Type B pancreatic cell (in vitro differentiated cells): ENCODE results near the gene NYAP1. TPM values are rescaled to one million over a fixed set of nuclear protein-coding genes. Genes with fewer than 3 reads are reported as not detected.

ENCODE experiments used
- DNase-seq: peaks from one replicate; pipeline ENCODE4 v3.0.0; 2021; ENCODE audit warnings: mixed read lengths; ENCODE audit not compliant: unreplicated experiment; ENCODE audit errors: extremely low spot score
- H3K27ac Mint-ChIP-seq: 2 replicates; pipeline ENCODE4 v1.8.0; 2021; ENCODE audit warnings: mild to moderate bottlenecking, mixed read lengths
- H3K27me3 Mint-ChIP-seq: 2 replicates; pipeline ENCODE4 v1.8.0; 2021; ENCODE audit warnings: mixed read lengths
- H3K36me3 Mint-ChIP-seq: 2 replicates; pipeline ENCODE4 v1.8.0; 2021; ENCODE audit warnings: mixed read lengths
- H3K4me1 Mint-ChIP-seq: one replicate; pipeline ENCODE4 v1.8.0; 2021; ENCODE audit warnings: mixed read lengths; ENCODE audit not compliant: unreplicated experiment
- H3K4me3 Mint-ChIP-seq: 2 replicates; pipeline ENCODE4 v1.8.0; 2021; ENCODE audit warnings: mild to moderate bottlenecking, mixed read lengths
- H3K9me3 Mint-ChIP-seq: 2 replicates; pipeline ENCODE4 v1.8.0; 2021; ENCODE audit warnings: mixed read lengths
- total RNA-seq: library from RNA; stranded (reverse); gene quantifications from 2 replicates; pipeline ENCODE4 v1.2.1, GENCODE V29; 2021; ENCODE audit warnings: low replicate concordance
- TF ChIP-seq, protein P1 (sequence below): fragments of 200-600 bp; sonication (generic); conservative IDR thresholded peaks from 2 replicates; pipeline ENCODE4 v1.5.0; 2021; ENCODE audit warnings: antibody characterized with exemption, mild to moderate bottlenecking

NYAP1 gene
- total RNA-seq, 1 donor from 2014 or later: 6.3 TPM

DNA sequence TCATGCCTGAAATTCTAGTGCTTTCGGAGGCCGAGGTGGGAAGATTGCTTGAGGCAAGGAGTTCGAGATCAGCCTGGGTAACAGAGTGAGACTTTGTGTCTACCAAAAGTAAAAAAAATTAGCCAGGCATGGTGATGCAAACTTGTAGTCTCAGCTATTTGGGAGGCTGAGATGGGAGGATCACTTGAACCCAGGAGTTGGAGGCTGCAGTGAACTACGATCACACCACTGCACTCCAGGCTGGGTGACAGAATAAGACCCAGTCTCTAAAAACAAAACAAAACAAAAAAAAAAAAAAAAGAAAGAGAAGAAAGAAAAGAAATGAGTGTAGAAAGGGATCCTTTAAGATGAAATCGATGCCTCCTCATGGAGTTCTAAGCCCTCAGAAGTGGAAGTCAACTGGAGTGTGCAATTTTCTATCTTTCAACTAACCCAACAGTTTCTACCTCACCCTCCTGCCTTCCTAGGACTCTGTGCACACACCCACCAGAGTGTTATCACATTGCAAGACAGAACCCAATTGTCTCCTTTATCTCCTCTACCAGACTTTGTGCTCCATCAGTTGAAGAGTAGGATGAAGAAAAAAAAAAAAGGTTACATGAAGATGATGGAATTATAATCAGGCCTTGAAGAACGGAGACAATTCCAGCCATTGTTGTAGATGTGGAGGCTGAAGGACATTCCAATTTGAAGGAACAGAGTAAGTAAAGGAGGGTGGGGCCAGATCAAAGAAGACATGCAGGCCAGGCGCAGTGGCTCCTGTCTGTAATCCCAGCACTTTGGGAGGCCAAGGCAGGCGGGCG is 26.9 kb downstream of the NYAP1 start:
- H3K9me3 Mint-ChIP-seq: no peaks in the 10 kb centered on the region
- TF ChIP-seq, protein P1, sequence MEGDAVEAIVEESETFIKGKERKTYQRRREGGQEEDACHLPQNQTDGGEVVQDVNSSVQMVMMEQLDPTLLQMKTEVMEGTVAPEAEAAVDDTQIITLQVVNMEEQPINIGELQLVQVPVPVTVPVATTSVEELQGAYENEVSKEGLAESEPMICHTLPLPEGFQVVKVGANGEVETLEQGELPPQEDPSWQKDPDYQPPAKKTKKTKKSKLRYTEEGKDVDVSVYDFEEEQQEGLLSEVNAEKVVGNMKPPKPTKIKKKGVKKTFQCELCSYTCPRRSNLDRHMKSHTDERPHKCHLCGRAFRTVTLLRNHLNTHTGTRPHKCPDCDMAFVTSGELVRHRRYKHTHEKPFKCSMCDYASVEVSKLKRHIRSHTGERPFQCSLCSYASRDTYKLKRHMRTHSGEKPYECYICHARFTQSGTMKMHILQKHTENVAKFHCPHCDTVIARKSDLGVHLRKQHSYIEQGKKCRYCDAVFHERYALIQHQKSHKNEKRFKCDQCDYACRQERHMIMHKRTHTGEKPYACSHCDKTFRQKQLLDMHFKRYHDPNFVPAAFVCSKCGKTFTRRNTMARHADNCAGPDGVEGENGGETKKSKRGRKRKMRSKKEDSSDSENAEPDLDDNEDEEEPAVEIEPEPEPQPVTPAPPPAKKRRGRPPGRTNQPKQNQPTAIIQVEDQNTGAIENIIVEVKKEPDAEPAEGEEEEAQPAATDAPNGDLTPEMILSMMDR: no peak
- H3K4me1 Mint-ChIP-seq: peaks cover 8% of the 10 kb centered on the region
- H3K27me3 Mint-ChIP-seq: no peaks in the 10 kb centered on the region
- DNase-seq: no peak
- H3K27ac Mint-ChIP-seq: no peak overlapping the region
- H3K36me3 Mint-ChIP-seq: no peaks in the 10 kb centered on the region
- no peak overlapping the region for H3K4me3 Mint-ChIP-seq

DNA sequence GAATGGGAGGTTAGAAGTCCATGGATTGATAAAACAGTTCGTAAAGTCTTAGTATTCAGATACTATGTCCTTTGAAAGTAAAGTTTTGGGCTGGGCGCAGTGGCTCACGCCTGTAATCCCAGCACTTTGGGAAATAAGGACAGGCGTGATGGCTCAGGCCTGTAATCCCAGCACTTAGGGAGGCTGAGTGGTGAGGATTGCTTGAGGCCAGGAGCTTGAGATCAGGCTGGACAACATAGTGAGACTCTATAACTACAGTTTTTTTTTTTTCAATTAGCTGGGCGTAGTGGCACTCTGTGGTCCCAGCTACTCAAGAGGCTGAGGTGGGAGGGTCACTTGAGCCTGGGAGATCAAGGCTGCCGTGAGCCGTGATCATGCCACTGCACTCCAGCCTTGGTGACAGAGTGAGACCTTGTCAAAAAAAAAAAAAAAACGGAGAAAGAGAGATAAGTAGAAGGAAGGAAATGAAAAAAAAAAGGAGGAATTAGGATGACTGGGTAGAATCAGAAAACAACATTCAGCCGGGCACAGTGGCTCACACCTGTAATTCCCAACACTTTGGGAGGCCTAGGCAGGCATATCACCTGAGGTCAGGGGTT is 29.6 kb downstream of the NYAP1 start:
- H3K9me3 Mint-ChIP-seq: no peaks in the 10 kb centered on the region
- H3K27ac Mint-ChIP-seq: no peak overlapping the region
- peaks cover 12% of the 10 kb centered on the region for H3K4me1 Mint-ChIP-seq
- no peaks in the 10 kb centered on the region for H3K27me3 Mint-ChIP-seq
- no peaks in the 10 kb centered on the region for H3K36me3 Mint-ChIP-seq
- TF ChIP-seq, protein P1: no peak
- DNase-seq: no peak
- no peak overlapping the region for H3K4me3 Mint-ChIP-seq

DNA sequence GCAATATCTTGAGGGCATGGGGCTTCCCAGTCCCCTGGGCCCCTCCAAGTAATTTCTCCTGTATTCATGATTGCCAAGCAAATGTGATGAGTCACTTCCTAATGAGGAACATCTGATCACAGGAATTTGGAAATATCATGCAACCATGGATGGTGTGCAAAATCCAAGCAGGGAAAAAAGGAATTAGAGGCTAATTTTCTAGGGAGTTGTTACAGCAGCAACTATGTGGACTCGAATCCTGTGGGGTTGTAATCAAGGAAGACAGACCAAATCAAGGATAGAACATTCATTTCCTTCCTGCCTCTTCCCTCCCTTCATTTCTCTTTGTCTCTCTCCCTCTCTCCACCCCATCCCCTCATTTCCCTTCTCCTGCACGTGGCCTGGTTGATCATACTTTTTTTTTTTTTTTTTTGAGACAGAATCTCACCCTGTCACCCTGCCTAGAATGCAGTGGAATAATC is 31.4 kb downstream of the NYAP1 start:
- no peaks in the 10 kb centered on the region for H3K9me3 Mint-ChIP-seq
- H3K27me3 Mint-ChIP-seq: no peaks in the 10 kb centered on the region
- no peak for DNase-seq
- H3K4me3 Mint-ChIP-seq: no peak overlapping the region
- peak overlapping the region; percentile 43 for H3K27ac Mint-ChIP-seq
- TF ChIP-seq, protein P1: no peak
- peaks cover 12% of the 10 kb centered on the region for H3K4me1 Mint-ChIP-seq
- H3K36me3 Mint-ChIP-seq: no peaks in the 10 kb centered on the region

DNA sequence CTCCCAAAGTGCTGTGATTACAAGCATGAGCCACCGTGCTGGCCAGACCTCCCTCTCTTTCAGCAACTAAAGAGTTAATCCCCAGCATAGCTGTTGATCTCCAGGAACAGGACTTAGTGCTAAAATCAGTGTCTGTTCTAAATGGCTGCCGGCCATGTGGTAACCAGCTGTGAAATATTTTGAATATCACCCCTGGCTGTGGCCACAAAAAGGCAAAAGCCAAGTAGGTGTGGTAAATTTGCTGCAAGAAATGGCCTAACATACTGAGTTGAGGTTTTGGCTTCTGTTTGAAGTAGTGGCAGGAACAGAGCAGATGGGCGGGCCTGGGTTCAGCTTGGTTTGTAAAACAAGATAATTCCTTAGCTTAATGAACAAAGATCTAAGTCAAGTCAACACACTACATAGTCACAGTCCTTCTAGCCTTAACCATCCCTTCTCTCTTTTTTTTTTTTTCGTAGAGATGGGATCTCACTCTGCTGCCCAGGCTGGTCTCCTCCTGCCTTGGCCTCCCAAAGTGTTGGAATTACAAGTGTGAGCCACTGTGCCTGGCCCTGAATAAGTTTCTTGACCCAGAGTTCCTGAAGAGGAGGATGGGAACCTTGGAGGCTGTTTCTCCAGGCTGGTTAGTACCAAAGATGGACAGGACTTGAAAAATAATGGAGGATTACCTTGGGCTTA is 32.5 kb downstream of the NYAP1 start:
- DNase-seq: no peak
- Mint-ChIP-seq H3K9me3 (no peaks in the 10 kb centered on the region), H3K27ac (peak overlapping the region; percentile 41), H3K4me3 (no peak overlapping the region), H3K36me3 (no peaks in the 10 kb centered on the region), H3K4me1 (peaks cover 12% of the 10 kb centered on the region), H3K27me3 (no peaks in the 10 kb centered on the region)
- TF ChIP-seq, protein P1: no peak

DNA sequence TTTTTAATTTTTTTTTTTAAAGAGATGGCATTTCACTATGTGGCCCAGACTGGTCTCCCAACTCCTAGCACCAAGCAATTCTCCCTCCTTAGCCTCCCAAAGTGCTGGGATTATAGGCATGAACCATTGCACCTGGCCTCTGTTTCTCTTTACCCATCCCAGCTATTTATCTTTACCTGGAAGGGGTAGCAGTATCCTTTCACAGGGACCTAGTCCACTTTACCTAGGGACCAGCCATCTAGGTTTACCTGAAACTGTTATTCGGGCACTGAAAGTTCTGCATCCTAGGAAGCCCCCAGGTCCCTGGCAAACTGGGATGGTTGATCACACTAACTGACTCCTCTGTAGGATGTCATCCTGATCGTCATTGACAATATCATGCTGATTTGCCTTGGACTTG is 33.6 kb downstream of the NYAP1 start:
- H3K36me3 Mint-ChIP-seq: no peaks in the 10 kb centered on the region
- no peaks in the 10 kb centered on the region for H3K9me3 Mint-ChIP-seq
- peaks cover 12% of the 10 kb centered on the region for H3K4me1 Mint-ChIP-seq
- H3K27me3 Mint-ChIP-seq: no peaks in the 10 kb centered on the region
- H3K27ac Mint-ChIP-seq: no peak overlapping the region
- no peak overlapping the region for H3K4me3 Mint-ChIP-seq
- no peak for DNase-seq
- TF ChIP-seq, protein P1: no peak
